Measurements from ENCODE around the gene ELOVL6. TPM values are rescaled to one million over a fixed set of nuclear protein-coding genes. Genes with fewer than 3 reads are reported as not detected.

The ELOVL6 gene
- polyA plus RNA-seq, 1 donor = 14.1 TPM

DNA sequence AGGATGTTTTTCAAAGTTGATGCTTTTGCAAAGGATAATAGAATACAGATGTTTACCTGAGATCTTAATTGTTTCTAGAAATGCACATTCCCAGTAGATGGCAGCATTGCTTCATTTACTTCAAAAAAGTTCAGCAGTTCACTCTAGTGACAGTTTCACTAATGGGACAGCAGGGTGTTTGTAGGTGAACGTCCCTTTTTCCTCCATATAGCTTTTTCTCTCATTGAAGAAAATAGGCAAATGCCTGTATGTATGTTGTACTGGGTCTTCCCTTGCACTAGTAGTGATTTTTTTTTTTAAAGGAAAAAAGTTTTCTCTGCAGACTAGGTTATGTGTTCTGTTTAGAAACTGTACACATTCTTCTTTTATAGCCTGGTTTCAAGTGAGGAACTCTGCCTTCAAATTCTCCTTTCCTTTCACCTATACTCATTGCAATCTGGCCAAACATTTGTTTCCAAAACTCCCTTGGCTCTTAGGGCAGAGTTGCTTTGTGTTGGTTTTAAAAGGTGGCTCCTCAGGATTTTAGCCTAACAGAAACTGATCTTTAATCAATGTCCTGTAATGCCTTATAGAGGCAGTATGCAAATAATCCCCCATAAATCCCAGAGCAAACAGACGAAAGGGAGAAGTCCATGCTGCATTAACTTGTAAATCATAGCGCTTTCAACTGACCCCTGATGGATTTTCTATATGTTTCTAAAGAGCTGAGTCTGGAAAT is 199.4 kb downstream of the ELOVL6 start:
- 0% methylated on average over 2 of the region's 3 CpGs for WGBS (ENCODE audit: insufficient coverage, low lambda C conversion rate)
- H3K9me3 ChIP-seq (ENCODE audit: control insufficient read depth, low read depth, low read length) = no peaks in the 10 kb centered on the region
- peak; percentile 38 to 67 for DNase-seq
- no peaks in the 10 kb centered on the region for H3K36me3 ChIP-seq (ENCODE audit: control insufficient read depth, insufficient read depth, low read length)
- peaks cover 7% of the 10 kb centered on the region for H3K4me1 ChIP-seq (ENCODE audit: control insufficient read depth, insufficient read depth, low read length)
- H3K27me3 ChIP-seq (ENCODE audit: control insufficient read depth, insufficient read depth, low read length) = no peaks in the 10 kb centered on the region
- no peak overlapping the region for H3K4me3 ChIP-seq (ENCODE audit: low read length)
- peak overlapping the region; percentile 25 for H3K27ac ChIP-seq (ENCODE audit: low read length)

DNA sequence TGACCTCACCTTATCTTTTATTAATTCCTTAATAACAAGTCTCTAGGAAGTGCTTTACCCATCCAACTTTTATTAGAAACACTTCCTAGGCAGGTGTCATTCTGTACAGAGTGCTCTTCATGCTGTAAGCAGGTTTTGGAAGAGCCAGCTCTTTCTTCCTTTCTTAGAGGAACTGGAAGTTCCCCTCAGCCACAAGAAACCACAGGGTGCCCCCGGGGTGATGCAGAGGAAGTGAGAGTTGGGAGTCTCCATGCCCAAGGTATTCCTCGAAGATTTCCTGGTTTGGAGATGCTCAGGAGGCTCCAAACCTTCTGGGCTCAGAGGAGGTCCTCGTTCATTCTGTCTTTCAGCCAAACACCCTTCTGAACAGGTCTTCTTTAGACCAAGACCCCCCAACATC is 201.9 kb downstream of the ELOVL6 start:
- Histone ChIP-seq H3K27ac (ENCODE audit: low read length) (no peak overlapping the region), H3K4me1 (ENCODE audit: control insufficient read depth, insufficient read depth, low read length) (peaks cover 3% of the 10 kb centered on the region), H3K4me3 (ENCODE audit: low read length) (no peak overlapping the region), H3K36me3 (ENCODE audit: control insufficient read depth, insufficient read depth, low read length) (no peaks in the 10 kb centered on the region), H3K9me3 (ENCODE audit: control insufficient read depth, low read depth, low read length) (no peaks in the 10 kb centered on the region), H3K27me3 (ENCODE audit: control insufficient read depth, insufficient read depth, low read length) (no peaks in the 10 kb centered on the region)
- no CpG with 5 or more reads among the region's 3 CpGs for whole genome bisulfite sequencing (ENCODE audit: insufficient coverage, low lambda C conversion rate)
- no peak for DNase-seq

Measured in large intestine (tissue), 3 donors.